HepG2 (cell line): ENCODE data around the gene PLA1A. TPM values are rescaled to one million over a fixed set of nuclear protein-coding genes. Genes with fewer than 3 reads are reported as not detected.

Source experiments
- ATF4 ChIP-seq, 2 experiments: fragments of 450-650 bp in 1 of 2; sonication (generic) in 1 of 2; formaldehyde crosslinking; IDR thresholded peaks; 2 replicates each; pipeline versions ENCODE4 v1.5.0 to v1.8.0; 2020 to 2022; ENCODE audit warnings: mild to moderate bottlenecking in 1 of 2, missing genetic modification reagents in 1 of 2
- BCL6 ChIP-seq: IDR thresholded peaks from 2 replicates; pipeline ENCODE4 v1.6.1; 2016; ENCODE audit warnings: missing genetic modification reagents, missing compliant biosample characterization
- FOXO1 ChIP-seq: sonication (generic); formaldehyde crosslinking; IDR thresholded peaks from 2 replicates; pipeline ENCODE4 v1.4.0; 2020; ENCODE audit warnings: missing genetic modification reagents
- HDAC6 ChIP-seq: fragments of 200-600 bp; sonication (generic); IDR thresholded peaks from 2 replicates; pipeline ENCODE4 v1.7.0; 2017; ENCODE audit warnings: mild to moderate bottlenecking, antibody characterized with exemption, low read length, low read depth
- HOXA7 ChIP-seq: sonication (generic); formaldehyde crosslinking; IDR thresholded peaks from 2 replicates; pipeline ENCODE4 v1.8.1; 2022; ENCODE audit warnings: mild to moderate bottlenecking, missing genetic modification reagents, moderate library complexity
- IKZF1 ChIP-seq: fragments of 450-650 bp; IDR thresholded peaks from 2 replicates; pipeline ENCODE4 v1.7.1; 2016
- JUND ChIP-seq: sonication (generic); formaldehyde crosslinking; IDR thresholded peaks from 2 replicates; pipeline ENCODE4 v1.8.0; 2022; ENCODE audit warnings: mild to moderate bottlenecking, missing genetic modification reagents
- KIAA2018 ChIP-seq: sonication (generic); formaldehyde crosslinking; IDR thresholded peaks from 2 replicates; pipeline ENCODE4 v1.5.0; 2020; ENCODE audit warnings: mild to moderate bottlenecking, missing genetic modification reagents, borderline replicate concordance
- RFXANK ChIP-seq: IDR thresholded peaks from 2 replicates; pipeline ENCODE4 v1.6.1; 2016
- SMC3 ChIP-seq: IDR thresholded peaks from 2 replicates; pipeline ENCODE4 v1.6.1; 2011; ENCODE audit warnings: low read length, improper control_type of control experiment
- SRY ChIP-seq: sonication (generic); formaldehyde crosslinking; IDR thresholded peaks from 2 replicates; pipeline ENCODE4 v1.8.0; 2022; ENCODE audit warnings: mild to moderate bottlenecking, missing genetic modification reagents
- ZNF784 ChIP-seq: sonication (generic); formaldehyde crosslinking; IDR thresholded peaks from 2 replicates; pipeline ENCODE4 v1.5.1; 2020; ENCODE audit warnings: missing genetic modification reagents, mild to moderate bottlenecking, borderline replicate concordance
- ZNF850 ChIP-seq: sonication (generic); formaldehyde crosslinking; conservative IDR thresholded peaks from 2 replicates; pipeline ENCODE4 v1.9.0; 2021; ENCODE audit warnings: mild to moderate bottlenecking, missing genetic modification reagents
- polyA plus RNA-seq, 8 experiments: library from polyadenylated mRNA; depleted of rRNA in 3 of 8; stranded (reverse) in 7 of 8; unstranded in 1 of 8; fragments of >200 nt; fragmentation: Illumina TruSeq in 4 of 8; extraction: Trizol in 4 of 8; gene quantifications; 2 replicates each; pipeline versions ENCODE4 v1.2.1 to v1.2.3, GENCODE V29; 2011 to 2016; ENCODE audit warnings: low read depth in 4 of 8, missing spikeins in 1 of 8, mixed read lengths in 1 of 8; ENCODE audit not compliant: insufficient read depth in 1 of 8
- total RNA-seq, 5 experiments: library from RNA; depleted of rRNA; stranded (reverse); fragments of >200 nt; fragmentation: Illumina TruSeq; extraction: Trizol; gene quantifications; 2 replicates each; pipeline ENCODE4 v1.2.3, GENCODE V29; 2016; ENCODE audit warnings: low read depth in 1 of 5

Gene PLA1A
- total and polyA plus RNA-seq, 2 of the 13 experiments (the other 11 are each of a cell fraction or from before 2014, with no cell fraction given) = 0.11 to 0.18 TPM

DNA sequence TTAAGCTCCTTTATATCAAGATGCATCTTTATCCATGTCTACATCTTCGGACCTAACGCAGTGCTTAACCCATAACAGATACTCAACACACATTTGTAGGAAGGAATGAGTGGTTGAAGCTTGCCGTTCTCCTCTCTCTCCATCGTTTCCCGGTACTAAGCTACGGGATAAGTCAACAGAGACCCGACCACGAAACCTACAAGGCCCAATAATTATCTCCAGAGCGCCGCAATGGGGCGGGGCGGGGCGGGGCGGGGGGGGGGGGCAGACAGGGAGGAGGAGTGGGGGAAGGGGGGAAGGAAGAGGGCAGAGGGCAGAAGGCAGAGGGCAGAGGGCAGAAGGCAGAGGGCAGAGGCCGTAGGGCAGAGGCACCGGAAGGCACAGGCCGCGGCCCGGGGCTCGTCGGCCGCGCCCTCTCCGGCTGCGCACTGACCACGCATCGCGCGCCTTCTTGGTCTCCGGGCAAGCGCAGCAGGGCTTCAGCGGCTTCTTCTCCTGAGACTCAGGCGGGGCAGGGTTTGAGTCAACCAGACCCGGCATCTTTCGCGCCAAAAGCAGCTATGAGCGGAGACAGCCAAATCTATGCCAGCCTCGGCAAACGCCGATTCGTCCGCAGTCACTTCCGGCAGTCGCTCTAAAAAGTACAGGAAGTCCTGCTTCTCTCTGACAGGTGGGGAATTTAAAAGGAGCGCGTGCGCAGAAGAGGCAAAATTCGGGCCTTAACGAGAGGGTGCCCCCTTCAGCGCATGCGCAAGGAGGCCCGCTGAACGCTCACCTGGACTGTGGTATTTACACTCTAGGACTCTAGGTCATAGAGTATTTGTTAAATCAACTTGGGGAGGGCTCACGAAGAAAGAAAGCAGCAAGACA lies 79.3 kb downstream of the PLA1A start, which contains the start of gene COX17 (continued):
- TF ChIP-seq HOXA7 (CRISPR knock-in tag) = no peak
- peak; percentile 75; the same call in 1 of the 2 replicates for TF ChIP-seq SRY
- TF ChIP-seq BCL6 (CRISPR knock-in tag) = peak; percentile 13; the same call in 1 of the 2 replicates
- no peak for TF ChIP-seq ZNF850 (CRISPR knock-in tag)
- no peak for TF ChIP-seq ATF4 (CRISPR knock-in tag; IDR thresholded peaks at IDR 0.05)
- TF ChIP-seq FOXO1 (CRISPR knock-in tag) = 0 out of 2 replicates have a peak, but pooled peaks have one; percentile 11
- 0 out of 2 replicates have a peak, but pooled peaks have one; percentile 63 for TF ChIP-seq RFXANK (CRISPR knock-in tag)
- no peak for TF ChIP-seq JUND (CRISPR knock-in tag)
- no peak for TF ChIP-seq IKZF1
- TF ChIP-seq KIAA2018 (CRISPR knock-in tag) = no peak
- TF ChIP-seq SMC3 = no peak
- TF ChIP-seq HDAC6 = no peak
- no peak; the same call in 1 of the 2 replicates for TF ChIP-seq ZNF784 (CRISPR knock-in tag)
